ENCODE measurements around the gene TNS3. TPM values are rescaled to one million over a fixed set of nuclear protein-coding genes. Genes with fewer than 3 reads are reported as not detected.
A peak's percentile ranks its signal among the peaks of the same experiment; 100 is the strongest.

TNS3 gene
- total RNA-seq, 1 donor from 2014 or later: 120 TPM

DNA sequence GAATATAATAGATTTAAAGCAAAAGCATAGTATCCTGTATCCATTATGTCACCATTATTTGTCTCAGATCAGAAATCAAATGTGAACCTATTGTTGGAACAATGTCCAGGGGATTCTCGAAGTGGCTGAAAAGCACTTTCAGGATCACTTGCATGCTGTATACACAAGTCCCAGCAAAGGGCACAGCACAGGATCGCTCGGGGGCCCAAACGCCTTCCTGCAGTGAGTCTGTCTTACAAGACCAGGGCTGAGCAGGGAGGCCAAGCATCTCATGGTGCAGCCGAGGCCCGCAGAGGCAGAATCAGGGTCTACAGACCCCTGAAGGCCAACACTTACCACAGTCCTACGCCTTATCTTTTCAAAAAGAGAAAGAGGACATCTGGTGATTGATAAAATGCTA, 92.3 kb downstream of the TNS3 start:
- Mint-ChIP-seq H3K4me3 (ENCODE audit: low read depth) (no peak overlapping the region), H3K9me3 (ENCODE audit: low read depth) (no peaks in the 10 kb centered on the region), H3K27ac (peak overlapping the region; percentile 86), H3K36me3 (ENCODE audit: insufficient read depth) (peaks cover 4% of the 10 kb centered on the region), H3K4me1 (ENCODE audit: low read depth) (peaks cover 64% of the 10 kb centered on the region), H3K27me3 (no peaks in the 10 kb centered on the region)
- TF ChIP-seq, protein P1, sequence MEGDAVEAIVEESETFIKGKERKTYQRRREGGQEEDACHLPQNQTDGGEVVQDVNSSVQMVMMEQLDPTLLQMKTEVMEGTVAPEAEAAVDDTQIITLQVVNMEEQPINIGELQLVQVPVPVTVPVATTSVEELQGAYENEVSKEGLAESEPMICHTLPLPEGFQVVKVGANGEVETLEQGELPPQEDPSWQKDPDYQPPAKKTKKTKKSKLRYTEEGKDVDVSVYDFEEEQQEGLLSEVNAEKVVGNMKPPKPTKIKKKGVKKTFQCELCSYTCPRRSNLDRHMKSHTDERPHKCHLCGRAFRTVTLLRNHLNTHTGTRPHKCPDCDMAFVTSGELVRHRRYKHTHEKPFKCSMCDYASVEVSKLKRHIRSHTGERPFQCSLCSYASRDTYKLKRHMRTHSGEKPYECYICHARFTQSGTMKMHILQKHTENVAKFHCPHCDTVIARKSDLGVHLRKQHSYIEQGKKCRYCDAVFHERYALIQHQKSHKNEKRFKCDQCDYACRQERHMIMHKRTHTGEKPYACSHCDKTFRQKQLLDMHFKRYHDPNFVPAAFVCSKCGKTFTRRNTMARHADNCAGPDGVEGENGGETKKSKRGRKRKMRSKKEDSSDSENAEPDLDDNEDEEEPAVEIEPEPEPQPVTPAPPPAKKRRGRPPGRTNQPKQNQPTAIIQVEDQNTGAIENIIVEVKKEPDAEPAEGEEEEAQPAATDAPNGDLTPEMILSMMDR (IDR thresholded peaks at IDR 0.05; ENCODE audit: unreplicated experiment): no peak
- DNase-seq (ENCODE audit: low spot score, unreplicated experiment): no peak

DNA sequence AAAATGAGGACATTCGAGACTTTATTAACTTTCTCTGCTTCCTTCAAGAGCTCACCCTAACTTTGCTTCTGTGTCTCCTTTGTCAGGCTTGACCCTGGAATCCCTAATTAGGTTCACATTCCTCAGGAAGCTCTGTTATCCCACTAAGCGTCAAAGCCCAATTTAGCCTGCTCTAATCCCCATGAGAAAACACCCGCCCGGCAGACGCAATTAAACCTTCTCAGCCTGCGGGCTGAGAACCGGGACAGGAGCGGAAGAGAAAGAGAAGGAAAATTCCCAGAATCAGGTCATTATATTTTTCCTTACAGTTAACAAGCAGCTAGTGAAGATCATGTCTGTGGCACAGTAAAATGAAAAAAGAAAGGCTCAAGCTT, 93.0 kb downstream of the TNS3 start:
- Mint-ChIP-seq H3K9me3 (ENCODE audit: low read depth) (no peaks in the 10 kb centered on the region), H3K36me3 (ENCODE audit: insufficient read depth) (peaks cover under 1% of the 10 kb centered on the region), H3K4me3 (ENCODE audit: low read depth) (no peak overlapping the region), H3K27ac (peak overlapping the region; percentile 86), H3K4me1 (ENCODE audit: low read depth) (peaks cover 59% of the 10 kb centered on the region), H3K27me3 (no peaks in the 10 kb centered on the region)
- TF ChIP-seq, protein P1 (IDR thresholded peaks at IDR 0.05; ENCODE audit: unreplicated experiment): no peak
- DNase-seq (ENCODE audit: low spot score, unreplicated experiment): no peak

DNA sequence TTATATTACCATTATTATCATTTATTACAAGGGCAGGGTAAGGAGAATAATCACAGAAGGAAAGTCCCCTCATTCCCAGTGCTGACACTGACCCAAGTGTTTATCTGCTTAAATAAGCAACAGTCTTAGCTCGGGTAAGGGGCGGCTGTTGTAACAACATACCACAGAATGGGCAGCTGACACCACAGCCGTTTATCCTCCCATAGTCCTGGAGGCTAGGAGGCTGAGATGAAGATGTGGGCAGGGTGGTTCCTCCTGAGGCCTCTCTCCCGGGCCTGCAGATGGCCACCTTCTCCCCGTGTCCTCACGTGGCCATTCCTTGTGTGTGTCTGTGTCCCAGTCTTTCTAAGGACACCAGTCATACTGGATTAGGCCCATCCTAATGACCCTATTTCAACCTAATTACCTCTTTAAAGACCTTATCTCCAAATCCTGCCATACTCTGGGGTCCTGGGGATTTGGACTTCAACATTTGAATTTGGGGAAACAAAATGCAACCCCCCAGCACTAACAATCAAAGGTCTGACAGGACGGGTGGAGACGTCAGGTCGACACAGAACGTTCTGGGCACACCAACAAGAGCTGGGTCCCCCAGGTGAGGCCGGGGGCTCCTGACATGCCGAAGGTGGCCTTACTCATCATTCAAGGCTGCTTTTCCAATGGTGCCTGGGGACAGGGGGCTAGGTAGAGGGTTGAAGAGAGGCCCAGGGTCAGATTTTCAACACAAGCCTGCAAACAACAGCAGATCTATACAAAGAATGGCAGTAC, 93.5 kb downstream of the TNS3 start:
- DNase-seq (ENCODE audit: low spot score, unreplicated experiment): no peak
- Mint-ChIP-seq H3K4me1 (ENCODE audit: low read depth) (peaks cover 60% of the 10 kb centered on the region), H3K27ac (peak overlapping the region; percentile 90), H3K27me3 (no peaks in the 10 kb centered on the region), H3K36me3 (ENCODE audit: insufficient read depth) (no peaks in the 10 kb centered on the region), H3K4me3 (ENCODE audit: low read depth) (no peak overlapping the region), H3K9me3 (ENCODE audit: low read depth) (no peaks in the 10 kb centered on the region)
- TF ChIP-seq, protein P1 (IDR thresholded peaks at IDR 0.05; ENCODE audit: unreplicated experiment): no peak

DNA sequence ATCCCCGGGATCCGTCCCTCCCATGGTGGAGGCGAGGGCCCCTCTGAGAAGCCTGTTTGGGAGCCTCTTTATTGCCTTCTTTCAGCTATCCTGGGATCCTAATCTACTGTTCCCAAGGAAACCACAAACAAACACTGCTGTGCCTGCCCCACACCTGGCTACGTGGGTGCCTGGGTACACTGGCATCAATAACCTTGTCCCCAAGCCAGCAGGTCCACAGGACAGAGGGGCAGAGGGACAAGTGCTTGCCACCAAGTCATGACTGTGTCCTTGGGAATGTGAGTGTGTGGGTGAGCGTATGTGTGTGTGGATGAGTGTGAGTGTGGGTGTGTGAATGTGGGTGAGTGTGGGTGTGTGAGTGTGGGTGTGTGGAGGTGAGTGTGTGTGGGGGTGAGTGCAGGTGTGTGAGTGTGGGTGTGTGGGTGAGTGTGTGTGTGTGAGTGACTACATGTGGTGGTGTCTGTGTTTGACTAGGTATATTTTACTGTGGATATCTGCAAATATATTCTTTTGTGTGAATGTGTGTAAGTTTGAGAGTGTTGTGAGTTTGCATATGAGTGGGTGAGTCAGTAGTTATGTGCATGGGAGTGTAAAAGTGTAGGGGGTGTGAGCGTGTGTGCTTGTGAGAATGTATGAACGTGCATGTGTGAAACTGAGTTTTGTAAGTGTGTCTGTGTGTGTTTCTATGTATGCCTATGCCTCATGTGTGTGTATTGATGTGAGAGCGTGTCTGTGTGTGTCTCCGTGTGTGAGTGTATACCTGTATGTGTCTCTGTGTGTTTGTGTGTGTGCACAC, 96.1 kb downstream of the TNS3 start:
- Mint-ChIP-seq H3K27me3 (no peaks in the 10 kb centered on the region), H3K4me3 (ENCODE audit: low read depth) (no peak overlapping the region), H3K27ac (peak overlapping the region; percentile 30), H3K9me3 (ENCODE audit: low read depth) (no peaks in the 10 kb centered on the region), H3K36me3 (ENCODE audit: insufficient read depth) (peaks cover 3% of the 10 kb centered on the region), H3K4me1 (ENCODE audit: low read depth) (peaks cover 72% of the 10 kb centered on the region)
- DNase-seq (ENCODE audit: low spot score, unreplicated experiment): no peak
- TF ChIP-seq, protein P1 (IDR thresholded peaks at IDR 0.05; ENCODE audit: unreplicated experiment): no peak

DNA sequence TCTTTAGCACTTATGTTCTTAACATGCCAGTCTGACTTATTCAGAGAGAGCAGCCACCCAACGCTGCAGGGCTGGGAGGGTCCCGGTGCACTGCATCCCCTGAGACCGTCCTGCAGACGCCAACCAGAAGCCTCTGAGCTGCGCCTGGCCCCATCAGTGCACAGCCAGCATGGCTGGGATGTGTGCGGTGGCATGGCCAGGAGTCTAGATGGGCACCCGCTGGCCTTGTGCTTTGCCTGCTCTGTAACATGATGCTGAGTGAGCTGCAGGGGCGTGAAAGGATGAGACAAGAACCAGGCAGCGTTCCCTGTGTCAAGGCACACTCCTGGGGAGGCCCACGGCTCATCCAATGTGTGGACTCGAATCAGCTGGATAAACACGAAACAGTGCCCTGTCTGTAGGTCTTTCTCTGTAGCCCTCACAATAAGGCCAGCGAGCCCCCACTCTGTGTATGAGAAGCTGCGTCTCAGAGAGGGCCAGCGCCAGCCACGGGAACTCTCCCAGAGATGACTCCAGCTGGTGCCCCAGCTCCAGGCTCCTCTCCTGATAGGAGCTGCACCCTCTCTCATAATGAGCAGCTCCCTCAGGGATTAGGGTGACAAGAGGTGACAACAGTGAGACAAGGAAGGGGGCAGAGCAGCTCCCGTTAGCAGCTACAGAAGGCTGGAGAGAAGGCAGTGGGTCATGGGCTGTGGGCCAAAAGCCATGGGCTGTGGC, 96.8 kb downstream of the TNS3 start:
- Mint-ChIP-seq H3K36me3 (ENCODE audit: insufficient read depth) (peaks cover 3% of the 10 kb centered on the region), H3K27me3 (no peaks in the 10 kb centered on the region), H3K9me3 (ENCODE audit: low read depth) (no peaks in the 10 kb centered on the region), H3K4me3 (ENCODE audit: low read depth) (no peak overlapping the region), H3K27ac (peak overlapping the region; percentile 49), H3K4me1 (ENCODE audit: low read depth) (peaks cover 79% of the 10 kb centered on the region)
- TF ChIP-seq, protein P1 (IDR thresholded peaks at IDR 0.05; ENCODE audit: unreplicated experiment): no peak
- no peak for DNase-seq (ENCODE audit: low spot score, unreplicated experiment)

All from progenitor cell of endocrine pancreas (in vitro differentiated cells).